ENCODE measurements around the gene CD302. TPM values are rescaled to one million over a fixed set of nuclear protein-coding genes. Genes with fewer than 3 reads are reported as not detected.

The CD302 gene
- total and polyA plus RNA-seq, 2 of the 8 experiments (the other 6 are each of a cell fraction or from before 2014, with no cell fraction given): 0.76 to 0.79 TPM

GRCh38 chr2:159797543-159798375 lies at the start of gene CD302 (continued):
- TF ChIP-seq BACH1 (IDR thresholded peaks at IDR 0.05; ENCODE audit: low read length) (no peak; the same call in 1 of the 2 replicates), TAF7 (optimal IDR thresholded peaks at IDR 0.05; ENCODE audit: borderline replicate concordance, low read depth, low read length) (no peak), SIN3A (conservative IDR thresholded peaks at IDR 0.05 in 1 of 2, IDR thresholded peaks at IDR 0.05 in 1 of 2; ENCODE audit: low read depth in 1 of 2, low read length in 2 of 2) (no peak), ATF2 (IDR thresholded peaks at IDR 0.05; ENCODE audit: low read length) (no peak), TAF1 (IDR thresholded peaks at IDR 0.05; ENCODE audit: low read depth, low read length) (0 out of 2 replicates have a peak, but pooled peaks have one; percentile 26), EZH2 (IDR thresholded peaks at IDR 0.05; ENCODE audit: low read depth, low read length, severe bottlenecking) (peak; percentile 60), CBX8 (IDR thresholded peaks at IDR 0.05; ENCODE audit: borderline replicate concordance, low read depth, low read length) (no peak), SUZ12 (IDR thresholded peaks at IDR 0.05; ENCODE audit: low read length) (peak; percentile 77), KDM1A (IDR thresholded peaks at IDR 0.05; ENCODE audit: borderline replicate concordance, low read length) (no peak), TCF12 (IDR thresholded peaks at IDR 0.05; ENCODE audit: low read depth, low read length) (no peak), EGR1 (IDR thresholded peaks at IDR 0.05; ENCODE audit: borderline replicate concordance, low read depth, low read length) (0 out of 2 replicates have a peak, but pooled peaks have one; percentile 18), CHD1 (IDR thresholded peaks at IDR 0.05; ENCODE audit: low read depth, low read length) (no peak), MAFK (IDR thresholded peaks at IDR 0.05; ENCODE audit: low read depth, low read length) (no peak), RNF2 (IDR thresholded peaks at IDR 0.05; ENCODE audit: borderline replicate concordance, low read depth, low read length, missing control alignments, poor library complexity, severe bottlenecking) (peak; percentile 55), PHF8 (conservative IDR thresholded peaks at IDR 0.05; ENCODE audit: low read depth, low read length) (0 out of 2 replicates have a peak, but pooled peaks have one; percentile 29), CEBPB (IDR thresholded peaks at IDR 0.05; ENCODE audit: low read depth, low read length) (no peak), ASH2L (IDR thresholded peaks at IDR 0.05; ENCODE audit: low read length) (peak; percentile 78), RAD21 (IDR thresholded peaks at IDR 0.05 in 1 of 2, conservative IDR thresholded peaks at IDR 0.05 in 1 of 2; ENCODE audit: low read depth in 2 of 2, low read length in 2 of 2) (no peak), FOSL1 (IDR thresholded peaks at IDR 0.05; ENCODE audit: insufficient read depth, low read depth, low read length) (no peak), RFX5 (IDR thresholded peaks at IDR 0.05; ENCODE audit: borderline replicate concordance, low read depth, low read length) (no peak), SRF (IDR thresholded peaks at IDR 0.05; ENCODE audit: low read depth, low read length) (no peak)
